Measurements from ENCODE around the gene RAMP2. TPM values are rescaled to one million over a fixed set of nuclear protein-coding genes. Genes with fewer than 3 reads are reported as not detected.

Gene RAMP2, protein sequence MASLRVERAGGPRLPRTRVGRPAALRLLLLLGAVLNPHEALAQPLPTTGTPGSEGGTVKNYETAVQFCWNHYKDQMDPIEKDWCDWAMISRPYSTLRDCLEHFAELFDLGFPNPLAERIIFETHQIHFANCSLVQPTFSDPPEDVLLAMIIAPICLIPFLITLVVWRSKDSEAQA
- total RNA-seq (10 to 100 TPM; 11.2 to 26.6 (median 18.4) TPM), polyA plus RNA-seq (10 to 100 TPM in 2 of 3 donors, 1 to 10 TPM in 1; 2.3 to 21.0 (median 16.7) TPM)

DNA sequence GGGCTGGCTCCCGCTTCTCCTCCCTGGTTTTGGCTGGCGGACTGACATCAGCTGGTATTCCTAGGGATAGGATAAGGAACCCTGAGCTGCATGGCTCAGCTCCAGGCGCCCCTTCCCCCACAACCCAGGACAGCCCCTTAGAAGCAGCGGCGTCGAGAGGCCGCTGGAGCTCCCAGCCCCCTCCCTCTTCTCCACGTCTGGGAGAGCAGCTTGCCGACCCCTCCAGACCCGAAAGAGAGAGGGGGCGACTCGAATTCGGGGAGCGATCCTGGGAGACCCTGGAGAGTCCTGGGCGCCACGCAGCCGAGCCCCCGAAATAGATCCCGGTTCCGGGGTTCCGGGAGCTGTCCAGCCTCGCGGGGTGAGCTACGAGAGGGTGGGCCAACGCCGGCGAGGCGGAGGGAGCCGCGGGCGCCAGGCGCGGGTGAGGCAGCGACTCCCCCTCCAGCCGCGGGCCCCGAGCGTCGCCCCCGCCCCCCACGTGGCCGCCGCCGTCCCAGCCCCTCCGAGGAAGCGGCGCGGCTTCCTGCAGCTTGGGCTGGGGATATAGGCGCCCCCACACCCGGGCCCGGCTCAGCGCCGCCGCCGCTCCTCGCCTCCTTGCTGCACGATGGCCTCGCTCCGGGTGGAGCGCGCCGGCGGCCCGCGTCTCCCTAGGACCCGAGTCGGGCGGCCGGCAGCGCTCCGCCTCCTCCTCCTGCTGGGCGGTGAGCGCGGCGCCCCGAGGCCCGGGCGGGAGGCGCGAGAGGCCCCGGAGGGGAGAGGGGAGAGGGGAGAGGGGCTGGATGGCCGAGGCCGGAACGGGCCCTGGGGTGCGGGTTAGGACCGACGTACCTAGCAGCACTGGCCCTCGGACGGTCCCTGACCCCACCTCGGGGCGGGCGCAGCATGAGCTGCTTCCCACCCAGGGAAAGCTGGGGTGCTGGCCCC lies at the start of gene RAMP2:
Gene RAMP2, plus strand, starts transcription at position 576 of the 930 bp plus-strand sequence. Its CDS starts 35 bp downstream, at position 611.
- no peaks in the 10 kb centered on the region for H3K9me3 ChIP-seq
- intact Hi-C loops (cut with DNase I): no loop called here
- H3K36me3 ChIP-seq: no peaks in the 10 kb centered on the region
- H3K4me3 ChIP-seq: peak within 1 kb of the TSS; percentile 14 to 64 (median 54)
- H3K27ac ChIP-seq: peak within 1 kb of the TSS; percentile 34 to 77 (median 54)
- TF ChIP-seq POLR2AphosphoS5 (IDR thresholded peaks at IDR 0.05): no peak
- TF ChIP-seq POLR2A (IDR thresholded peaks at IDR 0.05): no peak
- TF ChIP-seq CTCF (IDR thresholded peaks at IDR 0.05): no peak
- no peak for TF ChIP-seq EP300 (IDR thresholded peaks at IDR 0.05)
- peaks cover 0 to 20% (median 17%) of the 10 kb centered on the region in 4 donors for H3K4me1 ChIP-seq
- peak; percentile 68 for DNase-seq
- 6 to 7% methylated on average over 92 of the region's 92 CpGs for WGBS, 2 donors
- H3K27me3 ChIP-seq: peaks cover 4 to 29% (median 20%) of the 10 kb centered on the region in 3 donors

DNA sequence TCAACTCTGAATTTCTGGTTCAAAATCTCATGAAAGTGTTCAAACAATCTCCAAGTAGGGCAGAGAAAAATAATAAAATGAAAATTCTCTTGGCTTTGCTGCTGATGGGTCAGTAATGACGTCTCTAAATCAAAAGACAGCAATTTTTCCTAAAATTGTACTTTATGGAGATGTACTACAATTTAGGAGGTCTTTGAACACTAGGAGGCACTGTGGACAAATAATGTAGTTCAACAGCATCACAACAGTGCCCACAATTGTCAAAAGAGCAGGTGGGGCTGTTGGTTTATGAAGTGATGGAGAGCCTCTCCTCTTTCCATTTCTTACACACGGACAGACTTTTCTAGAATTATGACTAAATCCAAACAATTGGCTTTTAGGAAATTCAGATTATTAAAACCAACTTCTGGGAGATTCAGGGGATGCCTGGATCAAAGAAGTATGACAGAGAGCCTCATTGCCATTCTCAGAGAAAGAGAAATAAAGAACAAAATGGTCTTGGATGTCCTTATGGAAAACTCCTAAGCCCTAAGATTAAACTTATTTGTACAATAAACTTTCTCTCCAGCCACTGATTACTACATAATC lies 39.9 kb upstream of the RAMP2 start:
- 7 to 16% methylated on average over 2 of the region's 2 CpGs for WGBS, 2 donors
- intact Hi-C loops (cut with DNase I): loop anchor here (1.0 to 5.0 kb wide), 2 partner anchors 42 to 101 kb away; partner anchors contain the start of gene BECN1
- TF ChIP-seq POLR2AphosphoS5 (IDR thresholded peaks at IDR 0.05) (no peak), CTCF (IDR thresholded peaks at IDR 0.05) (peak; percentile 52 to 68 (median 61))
- Histone ChIP-seq H3K9me3 (no peaks in the 10 kb centered on the region), H3K36me3 (peaks cover 58 to 97% (median 76%) of the 10 kb centered on the region in 4 donors), H3K27me3 (no peaks in the 10 kb centered on the region), H3K4me1 (no peaks in the 10 kb centered on the region), H3K27ac (no peak overlapping the region), H3K4me3 (no peak overlapping the region)
- no peak for DNase-seq

DNA sequence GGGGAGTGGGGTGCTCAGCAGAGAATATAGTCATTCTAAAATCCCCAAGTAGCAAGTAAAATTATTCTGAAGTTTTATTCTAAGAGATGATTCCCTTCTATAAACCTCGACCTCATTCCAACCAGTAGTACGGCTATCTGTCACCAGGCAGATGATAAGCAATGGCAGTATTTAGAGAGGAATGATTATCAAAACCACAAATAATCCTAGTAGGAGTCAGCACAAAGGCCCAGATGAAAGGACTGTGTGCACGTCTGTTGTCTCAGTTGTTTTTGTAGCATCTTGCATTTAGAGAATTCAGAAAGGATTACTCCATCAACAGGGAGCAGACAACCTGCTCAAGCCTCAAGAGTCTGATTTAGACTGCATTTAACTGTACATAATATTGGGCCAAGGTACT lies 37.4 kb upstream of the RAMP2 start:
- no peaks in the 10 kb centered on the region for H3K4me1 ChIP-seq
- no peaks in the 10 kb centered on the region for H3K9me3 ChIP-seq
- H3K4me3 ChIP-seq: no peak overlapping the region
- TF ChIP-seq POLR2AphosphoS5 (IDR thresholded peaks at IDR 0.05): no peak
- TF ChIP-seq POLR2A (IDR thresholded peaks at IDR 0.05): no peak
- no peak for TF ChIP-seq EP300 (IDR thresholded peaks at IDR 0.05)
- TF ChIP-seq CTCF (IDR thresholded peaks at IDR 0.05): no peak
- intact Hi-C loops (cut with DNase I): loop anchor here (5.0 kb wide), 1 partner anchor 99 kb away; the partner anchor contains the start of gene BECN1
- DNase-seq: no peak
- no peak overlapping the region for H3K27ac ChIP-seq
- H3K27me3 ChIP-seq: no peaks in the 10 kb centered on the region
- peaks cover 58 to 97% (median 75%) of the 10 kb centered on the region in 4 donors for H3K36me3 ChIP-seq
- 88 to 92% methylated on average over 3 of the region's 3 CpGs for WGBS, 2 donors

GRCh38 chr17:42725143-42725542 lies 35.9 kb upstream of the RAMP2 start:
- Histone ChIP-seq H3K4me3 (no peak overlapping the region), H3K27ac (no peak overlapping the region), H3K9me3 (no peaks in the 10 kb centered on the region), H3K27me3 (no peaks in the 10 kb centered on the region), H3K4me1 (no peaks in the 10 kb centered on the region), H3K36me3 (peaks cover 57 to 97% (median 71%) of the 10 kb centered on the region in 4 donors)
- intact Hi-C loops (cut with DNase I): no loop called here
- WGBS, 2 donors: 96 to 97% methylated on average over 6 of the region's 6 CpGs
- DNase-seq: no peak
- TF ChIP-seq POLR2AphosphoS5 (IDR thresholded peaks at IDR 0.05): no peak
- no peak for TF ChIP-seq EP300 (IDR thresholded peaks at IDR 0.05)
- TF ChIP-seq POLR2A (IDR thresholded peaks at IDR 0.05): no peak
- TF ChIP-seq CTCF (IDR thresholded peaks at IDR 0.05): no peak

All from sigmoid colon (tissue), 7 donors.